ENCODE data around the gene ELP4. TPM values are rescaled to one million over a fixed set of nuclear protein-coding genes. Genes with fewer than 3 reads are reported as not detected.

The ELP4 gene
- total RNA-seq, 2 donors from 2014 or later: 14.0 to 15.6 TPM

GRCh38 chr11:31812383-31813381, 303.1 kb downstream of the ELP4 start:
- no peaks in the 10 kb centered on the region for H3K36me3 ChIP-seq
- H3K9me3 ChIP-seq: no peaks in the 10 kb centered on the region
- H3K27ac ChIP-seq: no peak overlapping the region
- TF ChIP-seq CTCF (IDR thresholded peaks at IDR 0.05): no peak
- H3K27me3 ChIP-seq: peaks cover 84 to 89% of the 10 kb centered on the region in 2 donors
- H3K4me3 ChIP-seq: peak overlapping the region; percentile 22 to 47
- DNase-seq (ENCODE audit: low spot score): no peak
- H3K4me1 ChIP-seq: peaks cover 0 to 81% of the 10 kb centered on the region in 2 donors

- peaks cover 0 to 90% of the 10 kb centered on the region in 2 donors for H3K4me1 ChIP-seq
- peaks cover 84 to 89% of the 10 kb centered on the region in 2 donors for H3K27me3 ChIP-seq
- peak overlapping the region; percentile 22 to 47 for H3K4me3 ChIP-seq
- no peaks in the 10 kb centered on the region for H3K9me3 ChIP-seq
- TF ChIP-seq CTCF (IDR thresholded peaks at IDR 0.05): no peak
- H3K36me3 ChIP-seq: no peaks in the 10 kb centered on the region
- DNase-seq (ENCODE audit: low spot score): no peak
- no peak overlapping the region for H3K27ac ChIP-seq
These were observed 304.0 kb downstream of the ELP4 start for GRCh38 chr11:31813391-31814175.

GRCh38 chr11:31814176-31814868, 304.8 kb downstream of the ELP4 start:
- no peak overlapping the region for H3K27ac ChIP-seq
- no peaks in the 10 kb centered on the region for H3K36me3 ChIP-seq
- peak overlapping the region in 1 of 2 donors; percentile 47 for H3K4me3 ChIP-seq
- peaks cover 0 to 90% of the 10 kb centered on the region in 2 donors for H3K4me1 ChIP-seq
- TF ChIP-seq CTCF (IDR thresholded peaks at IDR 0.05): no peak
- H3K9me3 ChIP-seq: no peaks in the 10 kb centered on the region
- H3K27me3 ChIP-seq: peaks cover 83 to 89% of the 10 kb centered on the region in 2 donors
- no peak for DNase-seq (ENCODE audit: low spot score)

GRCh38 chr11:31815711-31816467, 306.3 kb downstream of the ELP4 start:
- Histone ChIP-seq H3K27ac (no peak overlapping the region), H3K4me1 (peaks cover 0 to 76% of the 10 kb centered on the region in 2 donors), H3K4me3 (peak overlapping the region in 1 of 2 donors; percentile 18), H3K9me3 (no peaks in the 10 kb centered on the region), H3K36me3 (no peaks in the 10 kb centered on the region), H3K27me3 (peaks cover 85 to 92% of the 10 kb centered on the region in 2 donors)
- TF ChIP-seq CTCF (IDR thresholded peaks at IDR 0.05): no peak
- DNase-seq (ENCODE audit: low spot score): no peak

Measured in right atrium auricular region (tissue), 2 donors.